NCI-H146 (cell line): ENCODE results near the gene C12orf57.

Experiments
- DNase-seq: peaks from one replicate; lab custom pipeline; 2025; lab: John Stamatoyannopoulos, UW

C12orf57 gene

GRCh38 chr12:6937481-6938352, 6.1 kb upstream of the C12orf57 start:
- DNase-seq = peak; percentile 99

- no peak for DNase-seq
Observed at GRCh38 chr12:6938353-6939190, 5.2 kb upstream of the C12orf57 start.

- no peak for DNase-seq
Observed at GRCh38 chr12:6939191-6939540, 4.7 kb upstream of the C12orf57 start.

GRCh38 chr12:6941267-6941666, 2.6 kb upstream of the C12orf57 start:
- no peak for DNase-seq

GRCh38 chr12:6941782-6942181, 2.0 kb upstream of the C12orf57 start:
- no peak for DNase-seq

GRCh38 chr12:6942331-6942665, 1.5 kb upstream of the C12orf57 start:
- no peak for DNase-seq

- peak; percentile 98 for DNase-seq
Observed at GRCh38 chr12:6943389-6943721, 467 bp upstream of the C12orf57 start.

- DNase-seq = peak; percentile 99
Observed at GRCh38 chr12:6944381-6945186, 762 bp downstream of the C12orf57 start.

- no peak for DNase-seq
Observed at GRCh38 chr12:6945613-6946012, 1.8 kb downstream of the C12orf57 start.

GRCh38 chr12:6946033-6946919, 2.5 kb downstream of the C12orf57 start:
- peak; percentile 100 for DNase-seq

- DNase-seq = no peak
Observed at GRCh38 chr12:6946920-6947374, 3.1 kb downstream of the C12orf57 start.

- DNase-seq = no peak
Observed at GRCh38 chr12:6947615-6948014, 3.8 kb downstream of the C12orf57 start.

- DNase-seq = no peak
Observed at GRCh38 chr12:6948873-6949594, 5.2 kb downstream of the C12orf57 start.

- DNase-seq = no peak
Observed at GRCh38 chr12:6950401-6950801, 6.6 kb downstream of the C12orf57 start.

GRCh38 chr12:6950811-6951540, 7.2 kb downstream of the C12orf57 start, which contains the start of gene PTPN6:
TSS of gene PTPN6 (plus strand) at chr12:6951356. CDS start at chr12:6951513, 157 bp downstream.
- DNase-seq = no peak

GRCh38 chr12:6951551-6952120, 7.8 kb downstream of the C12orf57 start:
- no peak for DNase-seq

- DNase-seq = no peak
Observed at GRCh38 chr12:6952121-6952862, 8.5 kb downstream of the C12orf57 start.

- no peak for DNase-seq
Observed at GRCh38 chr12:6952863-6953441, 9.1 kb downstream of the C12orf57 start.
